ENCODE data around the gene VAPB.

The VAPB gene

DNA sequence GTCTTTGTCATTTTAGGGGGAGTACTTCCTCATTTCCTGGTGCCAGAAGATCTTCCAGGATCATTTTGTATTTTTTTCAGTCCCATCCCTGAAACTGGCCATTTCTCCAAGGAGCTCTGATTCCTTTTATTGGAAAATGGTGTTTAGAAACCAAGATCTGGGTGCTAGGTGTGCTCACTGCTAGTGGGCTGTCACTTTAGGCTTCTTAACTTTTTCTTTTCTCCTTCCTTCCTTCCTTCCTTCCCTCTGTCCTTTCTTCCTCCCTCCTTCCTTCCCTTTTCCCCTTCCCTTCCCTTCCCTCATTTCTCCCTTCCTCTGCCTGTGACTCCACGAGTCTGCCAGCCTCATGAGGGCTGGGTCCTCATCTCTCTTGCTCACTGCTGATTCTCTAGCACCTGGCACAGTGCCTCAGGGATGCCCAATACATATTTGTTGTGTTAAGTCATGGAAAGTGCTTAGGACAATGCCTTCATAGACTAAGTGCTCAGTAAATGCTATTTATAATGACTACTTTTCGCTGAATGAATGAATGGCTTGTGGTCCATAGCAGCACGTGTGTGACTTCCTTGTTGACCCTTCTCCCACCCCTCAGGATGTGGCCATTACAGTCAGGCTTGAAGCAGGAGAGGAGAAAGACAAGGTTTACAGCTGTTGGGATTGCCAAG is 89.2 kb downstream of the VAPB start:
- H3K27ac ChIP-seq (ENCODE audit: poor library complexity, severe bottlenecking): no peak overlapping the region
- H3K27me3 ChIP-seq (ENCODE audit: insufficient read depth, poor library complexity, severe bottlenecking): no peaks in the 10 kb centered on the region
- TF ChIP-seq, protein P1, sequence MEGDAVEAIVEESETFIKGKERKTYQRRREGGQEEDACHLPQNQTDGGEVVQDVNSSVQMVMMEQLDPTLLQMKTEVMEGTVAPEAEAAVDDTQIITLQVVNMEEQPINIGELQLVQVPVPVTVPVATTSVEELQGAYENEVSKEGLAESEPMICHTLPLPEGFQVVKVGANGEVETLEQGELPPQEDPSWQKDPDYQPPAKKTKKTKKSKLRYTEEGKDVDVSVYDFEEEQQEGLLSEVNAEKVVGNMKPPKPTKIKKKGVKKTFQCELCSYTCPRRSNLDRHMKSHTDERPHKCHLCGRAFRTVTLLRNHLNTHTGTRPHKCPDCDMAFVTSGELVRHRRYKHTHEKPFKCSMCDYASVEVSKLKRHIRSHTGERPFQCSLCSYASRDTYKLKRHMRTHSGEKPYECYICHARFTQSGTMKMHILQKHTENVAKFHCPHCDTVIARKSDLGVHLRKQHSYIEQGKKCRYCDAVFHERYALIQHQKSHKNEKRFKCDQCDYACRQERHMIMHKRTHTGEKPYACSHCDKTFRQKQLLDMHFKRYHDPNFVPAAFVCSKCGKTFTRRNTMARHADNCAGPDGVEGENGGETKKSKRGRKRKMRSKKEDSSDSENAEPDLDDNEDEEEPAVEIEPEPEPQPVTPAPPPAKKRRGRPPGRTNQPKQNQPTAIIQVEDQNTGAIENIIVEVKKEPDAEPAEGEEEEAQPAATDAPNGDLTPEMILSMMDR (IDR thresholded peaks at IDR 0.05; ENCODE audit: poor library complexity, severe bottlenecking): no peak
- ATAC-seq (ENCODE audit: low read depth) (peak; percentile 38; the same call in 2 of the 3 replicates), DNase-seq (ENCODE audit: low spot score) (no peak)
- H3K9me3 ChIP-seq (ENCODE audit: severe bottlenecking): peaks cover 12% of the 10 kb centered on the region
- H3K36me3 ChIP-seq (ENCODE audit: low read depth): no peaks in the 10 kb centered on the region
- H3K4me3 ChIP-seq (ENCODE audit: severe bottlenecking): no peak overlapping the region
- no peaks in the 10 kb centered on the region for H3K4me1 ChIP-seq (ENCODE audit: insufficient read depth, poor library complexity, severe bottlenecking)

DNA sequence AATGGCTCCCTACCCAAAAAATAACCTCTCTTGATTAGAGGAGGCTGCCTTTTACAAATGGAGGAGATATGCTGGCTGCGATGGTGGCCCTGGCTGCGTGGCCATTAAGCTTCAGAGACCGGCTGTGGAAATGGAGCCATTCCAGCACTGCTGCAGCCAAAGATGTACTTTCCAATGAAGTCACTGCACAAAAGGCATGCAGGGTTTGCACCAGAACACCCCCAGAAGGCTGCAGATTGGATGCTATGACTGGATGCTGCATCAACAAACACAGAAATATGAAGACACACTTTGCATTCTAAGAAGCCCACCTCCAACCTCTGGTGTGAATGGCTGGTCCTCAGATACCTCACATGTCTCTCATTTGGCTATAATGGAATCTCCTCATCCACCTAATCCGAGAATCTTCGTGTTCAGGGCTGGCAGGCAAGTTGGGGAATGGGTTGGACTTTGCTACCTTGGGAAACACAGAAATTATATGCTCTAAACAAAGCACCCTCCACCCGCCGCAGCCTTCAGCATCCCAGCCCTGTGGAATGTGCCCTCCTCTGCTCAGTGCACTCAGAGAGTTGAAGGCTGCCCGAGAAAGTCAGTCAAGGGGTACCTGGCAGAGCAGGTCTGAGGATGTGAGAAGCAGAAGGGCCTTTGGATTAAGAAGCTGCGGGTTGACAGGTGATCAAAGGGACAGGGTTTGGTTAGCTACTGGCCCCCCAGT is 90.9 kb downstream of the VAPB start:
- DNase-seq (ENCODE audit: low spot score) (no peak), ATAC-seq (ENCODE audit: low read depth) (no peak)
- peaks cover 12% of the 10 kb centered on the region for H3K9me3 ChIP-seq (ENCODE audit: severe bottlenecking)
- no peak overlapping the region for H3K27ac ChIP-seq (ENCODE audit: poor library complexity, severe bottlenecking)
- H3K27me3 ChIP-seq (ENCODE audit: insufficient read depth, poor library complexity, severe bottlenecking): no peaks in the 10 kb centered on the region
- H3K4me3 ChIP-seq (ENCODE audit: severe bottlenecking): no peak overlapping the region
- no peaks in the 10 kb centered on the region for H3K36me3 ChIP-seq (ENCODE audit: low read depth)
- no peaks in the 10 kb centered on the region for H3K4me1 ChIP-seq (ENCODE audit: insufficient read depth, poor library complexity, severe bottlenecking)
- TF ChIP-seq, protein P1 (IDR thresholded peaks at IDR 0.05; ENCODE audit: poor library complexity, severe bottlenecking): no peak

DNA sequence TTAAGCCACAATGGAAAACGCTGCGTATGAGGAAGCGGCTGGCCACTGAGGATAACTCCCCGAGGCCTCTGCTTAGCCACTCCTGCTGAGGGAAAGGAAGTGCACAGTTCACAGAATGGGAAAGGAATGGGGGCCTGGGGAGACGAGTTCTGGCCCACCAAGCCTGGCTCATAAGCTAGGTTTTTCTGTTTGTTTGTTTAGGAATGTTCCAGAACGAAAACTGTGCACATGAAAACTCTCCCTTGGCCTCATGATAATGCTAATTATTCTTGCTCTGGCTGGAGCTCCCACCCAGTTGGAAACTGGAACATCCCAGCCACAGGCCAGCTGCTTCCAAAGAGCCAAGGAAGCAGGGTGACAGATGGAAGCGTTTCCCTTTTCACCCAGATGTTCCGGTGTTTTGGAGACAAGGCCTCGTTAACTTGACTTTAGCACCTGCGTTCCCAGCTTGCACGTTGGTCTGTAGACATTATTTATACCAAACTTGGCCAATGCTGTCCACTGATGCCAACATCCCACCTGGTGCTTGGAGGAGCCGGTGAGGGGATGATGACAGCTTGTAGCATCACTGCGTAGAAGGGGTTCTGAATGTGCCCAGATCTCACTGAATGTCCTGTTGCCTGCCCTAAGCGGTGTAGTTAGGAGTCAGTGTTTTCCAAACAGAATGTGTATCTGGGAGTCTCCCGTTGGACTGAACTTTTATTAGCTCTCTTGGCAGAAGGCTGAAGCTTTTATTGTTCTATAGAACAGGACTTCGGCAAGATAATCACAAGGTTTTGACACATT is 91.7 kb downstream of the VAPB start:
- ATAC-seq (ENCODE audit: low read depth) (no peak), DNase-seq (ENCODE audit: low spot score) (no peak)
- Histone ChIP-seq H3K27me3 (ENCODE audit: insufficient read depth, poor library complexity, severe bottlenecking) (no peaks in the 10 kb centered on the region), H3K4me1 (ENCODE audit: insufficient read depth, poor library complexity, severe bottlenecking) (no peaks in the 10 kb centered on the region), H3K27ac (ENCODE audit: poor library complexity, severe bottlenecking) (no peak overlapping the region), H3K4me3 (ENCODE audit: severe bottlenecking) (no peak overlapping the region), H3K9me3 (ENCODE audit: severe bottlenecking) (peaks cover 14% of the 10 kb centered on the region), H3K36me3 (ENCODE audit: low read depth) (no peaks in the 10 kb centered on the region)
- TF ChIP-seq, protein P1 (IDR thresholded peaks at IDR 0.05; ENCODE audit: poor library complexity, severe bottlenecking): no peak

DNA sequence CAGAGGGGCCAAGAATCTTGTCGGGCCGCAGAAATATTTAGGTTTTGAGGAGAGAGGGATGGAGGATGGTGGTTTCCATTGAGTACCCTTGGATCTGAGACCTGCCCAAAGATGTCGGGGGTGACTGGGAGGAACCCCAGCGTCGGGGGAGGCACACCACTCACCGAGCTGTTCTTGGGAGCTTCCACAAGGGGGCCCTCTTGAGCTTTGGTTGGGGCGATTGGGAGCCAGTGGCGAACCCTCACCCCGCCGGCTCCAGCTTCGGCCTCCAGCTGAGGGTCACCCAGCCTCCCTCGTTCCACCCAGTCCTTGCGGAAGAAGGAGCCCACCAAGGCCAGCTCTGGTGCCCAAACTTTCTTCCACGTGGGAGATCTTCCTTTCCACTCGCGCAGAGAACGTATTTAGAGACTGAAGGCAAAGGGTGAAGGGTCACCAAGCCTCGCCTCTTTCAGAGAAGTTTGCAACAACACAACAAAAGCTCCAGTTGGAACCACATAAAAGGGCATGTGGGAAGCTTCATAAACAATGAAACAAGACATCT is 92.5 kb downstream of the VAPB start:
- ATAC-seq (ENCODE audit: low read depth): peak; percentile 44; the same call in 2 of the 3 replicates
- DNase-seq (ENCODE audit: low spot score): peak; percentile 76
- Histone ChIP-seq H3K9me3 (ENCODE audit: severe bottlenecking) (peaks cover 22% of the 10 kb centered on the region), H3K27me3 (ENCODE audit: insufficient read depth, poor library complexity, severe bottlenecking) (no peaks in the 10 kb centered on the region), H3K36me3 (ENCODE audit: low read depth) (no peaks in the 10 kb centered on the region), H3K4me1 (ENCODE audit: insufficient read depth, poor library complexity, severe bottlenecking) (no peaks in the 10 kb centered on the region), H3K4me3 (ENCODE audit: severe bottlenecking) (no peak overlapping the region), H3K27ac (ENCODE audit: poor library complexity, severe bottlenecking) (no peak overlapping the region)
- TF ChIP-seq, protein P1 (IDR thresholded peaks at IDR 0.05; ENCODE audit: poor library complexity, severe bottlenecking): peak; percentile 74

All from RWPE2 (cell line).